Smooth muscle cell of the umbilical artery (primary cell): ENCODE measurements around the gene GYG2. TPM values are rescaled to one million over a fixed set of nuclear protein-coding genes. Genes with fewer than 3 reads are reported as not detected.

Experiments used
- total RNA-seq: library from RNA; depleted of rRNA; stranded (reverse); fragments of >200 nt; gene quantifications from 2 replicates; pipeline ENCODE4 v1.2.3, GENCODE V29; 2014

The GYG2 gene
- total RNA-seq: 3.3 and 15.4 TPM in 2 replicates

DNA sequence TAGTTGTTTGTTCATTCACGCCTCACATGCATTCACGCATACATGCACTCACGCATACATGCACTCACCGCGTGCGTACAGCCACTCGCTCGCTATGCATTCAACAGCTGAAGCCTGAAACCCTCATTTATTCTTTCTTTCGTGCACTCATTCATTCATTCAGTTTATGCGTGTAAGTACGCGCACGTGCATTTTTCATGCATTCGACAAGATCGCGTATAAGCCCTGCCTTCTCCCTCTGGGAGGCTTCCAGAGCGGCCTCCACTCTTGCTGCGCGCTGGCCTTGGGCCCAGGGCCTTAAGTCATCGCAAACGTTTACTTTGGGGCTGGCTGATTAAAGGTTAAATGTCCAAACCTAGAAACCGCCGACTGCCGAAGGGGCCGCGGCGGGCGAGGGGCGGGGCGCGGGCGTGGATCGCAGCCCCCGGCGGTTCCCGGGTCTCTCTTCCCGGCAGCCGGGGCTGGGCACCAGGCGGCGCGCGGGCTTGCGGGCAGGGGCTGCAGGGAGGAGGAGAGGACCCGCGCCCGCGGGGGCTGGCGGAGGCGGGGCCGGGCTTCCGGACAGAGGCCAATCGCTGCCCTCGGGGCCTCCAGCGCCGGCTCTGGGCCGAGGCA lies at the start of gene GYG2:
GYG2 (plus strand) TSS at position 587 of the 615 bp plus-strand sequence. CDS start 1,259 bp downstream, outside the sequence.

DNA sequence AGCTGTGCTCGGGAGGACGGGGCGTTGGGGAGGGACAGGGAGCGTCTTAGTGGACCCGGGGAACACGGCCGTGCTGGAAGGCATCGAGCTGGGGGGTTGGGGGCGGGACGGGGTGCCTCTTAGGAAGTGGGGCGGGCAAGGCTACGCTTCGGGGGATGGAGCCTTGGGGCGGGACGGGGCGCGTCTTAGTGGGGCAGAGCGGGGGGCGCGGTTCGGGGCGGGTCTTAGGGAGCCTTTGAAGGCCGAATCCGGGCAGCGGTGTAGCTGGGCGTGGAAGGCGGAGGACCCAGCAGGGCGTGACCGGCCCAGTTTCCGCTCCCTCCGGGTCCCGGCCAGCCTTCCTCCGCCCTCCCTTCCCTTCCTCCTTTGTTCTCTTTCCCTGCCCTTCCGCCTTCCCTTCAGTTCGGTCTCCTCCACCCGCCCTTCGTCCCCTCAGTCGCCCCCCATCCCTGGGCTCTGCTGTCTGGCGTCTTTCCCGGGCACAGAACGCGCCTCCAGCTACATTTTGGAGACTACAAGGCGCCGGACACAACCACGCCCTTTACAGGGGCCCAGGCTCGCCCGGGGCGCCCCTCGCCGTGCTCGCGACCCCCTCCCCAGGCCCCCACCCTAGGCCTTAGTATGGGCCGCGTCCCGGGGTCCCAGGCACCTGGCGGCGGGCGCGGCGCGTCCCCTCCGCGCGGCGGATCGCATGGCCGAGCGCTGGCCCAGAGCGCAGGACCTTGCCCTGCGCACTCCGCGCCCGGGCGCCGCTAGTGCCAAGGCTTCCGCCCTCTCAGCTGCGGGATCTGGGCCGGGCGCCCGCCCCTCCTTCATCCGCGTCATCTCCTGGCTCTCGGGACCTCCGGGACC lies 100.1 kb downstream of the GYG2 start, which contains the start of gene ARSD:
ARSD (minus strand) TSS at position 757 of the 852 bp plus-strand sequence; CDS start at position 693, 64 bp downstream.

Other genes with a start within 250 kb of the GYG2 start
- 227 and 238 TPM in 2 replicates for gene CD99, start 137.6 kb upstream of the GYG2 start, total RNA-seq
- 0.59 and 1.7 TPM in 2 replicates for gene XG, start 76.9 kb upstream of the GYG2 start, total RNA-seq
- gene ARSD, start 100.4 kb downstream of the GYG2 start, total RNA-seq: 19.0 and 19.4 TPM in 2 replicates
- gene ARSH, start 177.6 kb downstream of the GYG2 start, total RNA-seq: under 0.01 TPM in 1 of 2 replicates, not detected in the other
- not detected in 2 replicates for gene ARSF, start 212.5 kb downstream of the GYG2 start, total RNA-seq